ENCODE data around the gene SLC16A3. TPM values are rescaled to one million over a fixed set of nuclear protein-coding genes. Genes with fewer than 3 reads are reported as not detected.

SLC16A3 gene
- total RNA-seq = 203 and 289 TPM in 2 replicates

DNA sequence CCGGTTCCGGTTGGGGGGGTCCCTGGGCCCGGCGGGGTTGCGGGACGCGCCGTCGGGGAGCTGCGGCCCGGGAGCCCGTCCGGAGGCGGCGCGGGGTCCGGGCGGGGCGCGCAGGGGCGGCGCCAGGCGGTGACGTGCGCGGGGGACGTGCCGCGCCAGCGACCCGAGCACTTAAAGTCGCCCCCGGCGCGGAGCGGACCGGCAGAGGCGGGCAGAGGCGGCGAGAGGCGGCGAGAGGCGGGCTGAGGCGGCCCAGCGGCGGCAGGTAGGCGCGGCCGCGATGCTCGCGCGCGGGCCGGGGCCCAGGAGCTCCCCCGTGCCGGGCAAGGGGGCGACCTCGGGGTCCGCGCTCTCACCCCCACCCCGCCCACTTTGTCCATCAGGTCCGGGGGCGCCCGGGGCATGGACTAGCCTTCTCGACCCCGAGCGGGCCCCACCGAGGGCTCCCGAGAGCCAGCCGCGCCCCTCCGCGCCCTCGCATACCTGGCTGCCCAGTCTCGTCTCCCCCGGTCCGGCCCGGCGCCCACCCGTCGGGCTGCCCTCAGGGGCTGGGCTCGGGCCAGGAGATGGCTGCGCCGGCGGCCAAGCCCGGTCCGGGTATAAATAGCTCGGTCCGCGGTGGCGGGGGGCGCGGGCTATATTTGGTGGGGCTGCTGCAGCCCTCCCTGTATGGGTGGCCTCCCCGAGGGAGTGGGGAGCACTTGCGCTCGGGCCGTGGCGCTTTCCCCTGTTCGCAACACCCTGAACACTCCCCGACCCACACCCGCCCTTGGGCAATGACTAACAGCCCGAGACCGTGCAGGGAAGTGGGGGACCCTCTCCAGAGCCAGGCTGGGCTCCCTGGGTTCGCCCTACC is at the start of gene SLC16A3:
TSS of gene SLC16A3 (plus strand) at position 201 of the 856 bp plus-strand sequence. CDS start 6,967 bp downstream, outside the sequence.

DNA sequence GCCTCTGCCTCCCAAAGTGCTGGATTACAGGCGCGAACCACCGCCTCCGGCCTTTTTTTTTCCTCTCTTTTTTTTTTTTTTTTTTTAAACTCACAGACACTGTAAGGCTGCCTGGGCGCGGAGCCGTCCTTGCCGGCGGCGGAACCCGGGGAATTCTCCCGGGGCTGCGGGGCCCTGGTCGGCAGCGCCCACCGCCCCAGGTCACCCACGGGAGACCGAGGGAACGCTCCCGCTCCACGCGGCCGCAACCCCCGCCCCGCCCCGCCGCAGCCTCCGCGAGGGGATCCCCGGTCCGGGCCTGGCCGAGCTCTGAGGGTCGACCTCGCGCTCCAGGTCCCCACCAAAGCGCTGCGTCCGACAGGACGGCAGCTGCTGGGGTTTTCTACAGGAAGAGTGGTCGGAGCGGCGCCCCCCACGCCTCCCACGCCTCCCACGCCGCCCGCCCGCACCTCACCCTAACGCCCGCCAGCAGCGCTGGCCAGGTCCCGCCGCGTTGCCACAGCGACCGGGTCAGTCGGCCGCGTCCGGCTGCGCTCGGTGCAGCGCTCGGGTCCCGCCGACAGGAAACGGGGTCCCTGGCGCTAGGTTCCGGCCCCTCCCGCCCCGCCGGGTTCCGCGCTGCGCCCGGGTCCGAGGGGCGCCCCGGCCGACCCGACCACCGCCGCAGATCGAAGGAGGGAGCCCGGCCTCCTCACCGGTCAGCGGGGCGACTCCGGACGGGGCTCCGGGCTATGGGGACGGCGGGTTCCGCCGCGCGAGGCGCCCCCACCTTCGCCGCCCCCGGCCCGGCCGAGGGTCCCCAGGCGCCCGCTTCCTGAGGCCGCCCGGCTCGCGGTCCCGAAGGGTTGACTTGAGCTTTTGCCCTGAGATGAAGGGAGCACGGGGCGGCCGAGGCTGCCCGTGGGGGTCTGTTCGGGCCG is 16.3 kb upstream of the SLC16A3 start, which contains the start of gene CCDC57:
TSS of gene CCDC57 (minus strand) at position 512 of the 920 bp plus-strand sequence. CDS start 10,898 bp downstream, outside the sequence.

DNA sequence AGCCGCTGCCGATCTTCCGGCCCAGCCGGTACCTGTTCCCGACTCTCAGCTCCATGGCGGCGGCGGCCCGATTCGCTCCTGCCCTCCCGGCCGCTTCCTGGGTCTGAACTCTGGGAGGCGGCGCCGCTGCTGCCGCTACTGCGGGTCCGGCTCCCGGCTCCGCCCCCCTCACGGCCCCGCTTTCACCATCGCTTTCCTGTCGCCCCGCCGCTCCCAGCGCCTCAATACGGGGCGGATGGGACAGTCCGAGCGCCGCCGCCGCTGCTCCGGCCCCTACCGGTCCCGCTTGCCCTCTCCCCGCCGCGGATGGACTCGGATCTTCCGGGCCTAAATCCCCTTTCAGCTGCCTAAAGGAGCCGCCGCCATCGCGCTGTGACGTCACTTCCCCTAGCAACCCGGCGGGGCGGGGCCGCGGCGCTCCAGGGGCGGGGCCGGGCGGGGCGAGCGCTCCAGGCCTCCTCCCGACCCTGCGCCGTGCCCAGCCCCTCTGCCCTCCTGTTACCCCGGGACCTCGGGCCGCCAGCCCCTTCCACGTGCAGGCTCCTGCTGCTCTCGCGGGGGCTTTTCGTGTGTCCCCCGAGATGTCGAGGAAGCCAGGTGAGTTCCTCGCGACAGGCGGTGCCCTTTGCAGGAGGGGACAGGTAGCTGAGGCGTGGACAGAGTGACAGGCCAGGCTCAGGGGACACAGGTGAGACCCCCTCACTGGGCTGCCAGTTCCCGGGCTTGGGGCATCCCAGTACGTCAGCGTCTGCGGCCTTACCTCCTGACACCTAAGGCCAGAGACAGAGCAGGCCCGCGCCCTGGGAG is 44.7 kb downstream of the SLC16A3 start, which contains the start of gene CSNK1D:
TSS of gene CSNK1D (minus strand) at position 374 of the 807 bp plus-strand sequence. CDS start at position 55, 319 bp downstream.

Other genes starting within 250 kb of the SLC16A3 start
- 13.8 and 53.7 TPM in 2 replicates for gene CENPX, start 206.2 kb upstream of the SLC16A3 start, total RNA-seq
- 9.0 and 19.2 TPM in 2 replicates for gene LRRC45, start 205.7 kb upstream of the SLC16A3 start, total RNA-seq
- 4.4 and 6.5 TPM in 2 replicates for gene RAC3, start 197.4 kb upstream of the SLC16A3 start, total RNA-seq
- gene DCXR, start 191.3 kb upstream of the SLC16A3 start, total RNA-seq = 51.0 and 75.3 TPM in 2 replicates
- gene RFNG, start 177.2 kb upstream of the SLC16A3 start, total RNA-seq = 21.5 and 35.2 TPM in 2 replicates
- gene GPS1, start 177.1 kb upstream of the SLC16A3 start, total RNA-seq = 69.9 and 119 TPM in 2 replicates
- 42.8 and 60.0 TPM in 2 replicates for gene DUS1L, start 163.2 kb upstream of the SLC16A3 start, total RNA-seq
- gene FASN, start 130.8 kb upstream of the SLC16A3 start, total RNA-seq = 27.3 and 63.5 TPM in 2 replicates
- gene CCDC57, start 16.2 kb upstream of the SLC16A3 start, total RNA-seq = 10.2 and 11.6 TPM in 2 replicates
- gene CSNK1D, start 44.7 kb downstream of the SLC16A3 start, total RNA-seq = 36.6 and 55.4 TPM in 2 replicates
- gene CD7, start 88.6 kb downstream of the SLC16A3 start, total RNA-seq = not detected in 2 replicates
- gene SECTM1, start 104.7 kb downstream of the SLC16A3 start, total RNA-seq = 8.6 and 14.7 TPM in 2 replicates
- gene TEX19, start 130.2 kb downstream of the SLC16A3 start, total RNA-seq = 0.19 TPM in 1 of 2 replicates, not detected in the other
- not detected in 2 replicates for gene UTS2R, start 142.7 kb downstream of the SLC16A3 start, total RNA-seq
- gene HEXD, start 189.3 kb downstream of the SLC16A3 start, total RNA-seq = 6.1 and 8.2 TPM in 2 replicates
- gene OGFOD3, start 189.5 kb downstream of the SLC16A3 start, total RNA-seq = 17.8 and 31.9 TPM in 2 replicates
- gene CYBC1, start 221.7 kb downstream of the SLC16A3 start, total RNA-seq = 44.5 and 63.3 TPM in 2 replicates
- gene NARF, start 229.7 kb downstream of the SLC16A3 start, total RNA-seq = 32.4 and 43.5 TPM in 2 replicates

Measured in regular cardiac myocyte (primary cell).